A673 (cell line): ENCODE results near the gene IFT172. TPM values are rescaled to one million over a fixed set of nuclear protein-coding genes. Genes with fewer than 3 reads are reported as not detected.

Source experiments
- BruUV-seq: library from RNA; stranded (reverse); fragments of 400-500 nt; replicated peaks from 2 replicates; lab custom pipeline; 2021; lab: Mats Ljungman, UMichigan
- CTCF ChIA-PET: fragments of 300-600 bp; sonication (Branson Sonifier 250); formaldehyde crosslinking; loops from one replicate; lab custom pipeline; 2022; ENCODE audit warnings: antibody characterized with exemption; lab: Charles Lee
- POLR2A ChIA-PET: fragments of 300-600 bp; sonication (Branson Sonifier 250); formaldehyde crosslinking; loops from one replicate; lab custom pipeline; 2022; ENCODE audit warnings: antibody characterized with exemption; ENCODE audit not compliant: low non-redundant PET; lab: Charles Lee
- DNase-seq: peaks from one replicate; pipeline ENCODE4 v3.0.0-alpha.2; 2015; ENCODE audit warnings: low spot score
- H3K27ac ChIP-seq: fragments of 200-600 bp; sonication (generic); 2 replicates; pipeline ENCODE4 v1.5.1; 2016; ENCODE audit warnings: mixed run types, low read depth, mild to moderate bottlenecking, mixed read lengths, antibody characterized with exemption, low read length; ENCODE audit not compliant: poor library complexity, severe bottlenecking
- H3K27me3 ChIP-seq: fragments of 200-600 bp; sonication (generic); replicated peaks from 2 replicates; pipeline ENCODE4 v1.6.1; 2017; ENCODE audit warnings: mixed run types, low read depth, mild to moderate bottlenecking, mixed read lengths, antibody characterized with exemption, low read length; ENCODE audit not compliant: insufficient read depth, poor library complexity
- H3K36me3 ChIP-seq: fragments of 200-600 bp; sonication (generic); 2 replicates; pipeline ENCODE4 v1.6.1; 2016; ENCODE audit warnings: mixed run types, mild to moderate bottlenecking, mixed read lengths, antibody characterized with exemption, low read length; ENCODE audit not compliant: insufficient read depth, poor library complexity, severe bottlenecking
- H3K4me1 ChIP-seq: fragments of 200-600 bp; sonication (generic); 2 replicates; pipeline ENCODE4 v1.6.1; 2017; ENCODE audit warnings: mixed run types, mild to moderate bottlenecking, mixed read lengths, antibody characterized with exemption, low read length; ENCODE audit not compliant: insufficient read depth, poor library complexity, severe bottlenecking
- H3K4me3 ChIP-seq: fragments of 200-600 bp; sonication (generic); 2 replicates; pipeline ENCODE4 v1.5.1; 2016; ENCODE audit warnings: low read depth, mixed run types, mild to moderate bottlenecking, mixed read lengths, low read length; ENCODE audit not compliant: poor library complexity, severe bottlenecking
- H3K9me3 ChIP-seq: fragments of 200-600 bp; sonication (generic); 2 replicates; pipeline ENCODE4 v1.6.1; 2016; ENCODE audit warnings: mixed run types, low read depth, mild to moderate bottlenecking, mixed read lengths, antibody characterized with exemption, low read length; ENCODE audit not compliant: poor library complexity, severe bottlenecking
- CTCF ChIP-seq: fragments of 300-800, 200-600 bp; sonication (generic); conservative IDR thresholded peaks from 2 replicates; pipeline ENCODE4 v1.5.1; 2017; ENCODE audit warnings: low read depth, mild to moderate bottlenecking, antibody characterized with exemption, low read length, moderate library complexity, mixed read lengths
- EZH2 ChIP-seq: fragments of 200-600 bp; sonication (generic); IDR thresholded peaks from 2 replicates; pipeline ENCODE4 v1.6.1; 2017; ENCODE audit warnings: borderline replicate concordance, low read depth, mild to moderate bottlenecking, mixed read lengths, antibody characterized with exemption, low read length; ENCODE audit not compliant: poor library complexity, severe bottlenecking
- intact Hi-C: fragments of 100-400 bp; cut with micrococcal nuclease; formaldehyde crosslinking; loops from one replicate; pipeline ENCODE4 v1.10.0; 2022; ENCODE audit not compliant: unreplicated experiment
- total RNA-seq: library from RNA; stranded (reverse); gene quantifications from 2 replicates; pipeline ENCODE4 v1.2.3, GENCODE V29; 2021

Gene IFT172
- total RNA-seq, 1 experiment from 2014 or later = 42.2 TPM

- TF ChIP-seq CTCF = no peak
- no peak for TF ChIP-seq EZH2
- no peak overlapping the region for H3K27ac ChIP-seq
- H3K4me1 ChIP-seq = no peaks in the 10 kb centered on the region
- intact Hi-C loops = no loop called here
- no TSS peak for BruUV-seq
- H3K27me3 ChIP-seq = no peaks in the 10 kb centered on the region
- no peak for DNase-seq
- CTCF ChIA-PET = no interaction called here
- POLR2A ChIA-PET = no interaction called here
- H3K9me3 ChIP-seq = no peaks in the 10 kb centered on the region
- H3K36me3 ChIP-seq = peaks cover 6% of the 10 kb centered on the region
- no peak overlapping the region for H3K4me3 ChIP-seq
These were observed 17.6 kb downstream of the IFT172 start for GRCh38 chr2:27471961-27472360.

GRCh38 chr2:27464443-27464842, 25.1 kb downstream of the IFT172 start:
- CTCF ChIA-PET = no interaction called here
- H3K9me3 ChIP-seq = no peaks in the 10 kb centered on the region
- H3K4me3 ChIP-seq = no peak overlapping the region
- no peak overlapping the region for H3K27ac ChIP-seq
- intact Hi-C loops = no loop called here
- H3K36me3 ChIP-seq = no peaks in the 10 kb centered on the region
- DNase-seq = no peak
- TF ChIP-seq EZH2 = no peak
- TF ChIP-seq CTCF = no peak
- H3K27me3 ChIP-seq = no peaks in the 10 kb centered on the region
- POLR2A ChIA-PET = no interaction called here
- no TSS peak for BruUV-seq
- H3K4me1 ChIP-seq = no peaks in the 10 kb centered on the region

- H3K4me3 ChIP-seq = no peak overlapping the region
- POLR2A ChIA-PET = interaction anchor here (0.6 kb wide), 1 partner anchor 11 kb away, joined by 3 read pairs; no protein-coding TSS in a partner anchor
- H3K27ac ChIP-seq = no peak overlapping the region
- DNase-seq = no peak
- TF ChIP-seq EZH2 (no peak), CTCF (no peak)
- no TSS peak for BruUV-seq
- H3K9me3 ChIP-seq = no peaks in the 10 kb centered on the region
- no peaks in the 10 kb centered on the region for H3K27me3 ChIP-seq
- no peaks in the 10 kb centered on the region for H3K4me1 ChIP-seq
- CTCF ChIA-PET = no interaction called here
- intact Hi-C loops = no loop called here
- H3K36me3 ChIP-seq = peaks cover 6% of the 10 kb centered on the region
These were observed 28.4 kb downstream of the IFT172 start for GRCh38 chr2:27461118-27461517.
